Ascending aorta (tissue), 2 donors: ENCODE measurements around the gene CHD9. TPM values are rescaled to one million over a fixed set of nuclear protein-coding genes. Genes with fewer than 3 reads are reported as not detected.

Source experiments
- DNase-seq, 2 donors: peaks; one replicate each; pipeline ENCODE4 v3.0.0-alpha.2; 2019; ENCODE audit warnings: low spot score in 2 of 2
- H3K27ac ChIP-seq, 2 donors: fragments of 200-600 bp; sonication (generic); one replicate each; pipeline ENCODE4 v1.5.1; 2016 to 2017; ENCODE audit warnings: mild to moderate bottlenecking in 1 of 2
- H3K27me3 ChIP-seq: fragments of 200-600 bp; sonication (generic); one replicate; pipeline ENCODE4 v1.5.1; 2017
- H3K36me3 ChIP-seq, 2 donors: fragments of 200-600 bp; sonication (generic); one replicate each; pipeline ENCODE4 v1.5.1; 2016
- H3K4me1 ChIP-seq, 2 donors: fragments of 200-600 bp; sonication (generic); one replicate each; pipeline ENCODE4 v1.5.1; 2016 to 2017; ENCODE audit warnings: mild to moderate bottlenecking in 1 of 2
- H3K4me3 ChIP-seq, 2 donors: fragments of 200-600 bp; sonication (generic); one replicate each; pipeline ENCODE4 v1.5.1; 2016 to 2017; ENCODE audit warnings: mild to moderate bottlenecking in 1 of 2
- H3K9me3 ChIP-seq, 2 donors: fragments of 200-600 bp; sonication (generic); one replicate each; pipeline ENCODE4 v1.5.1; 2016
- CTCF ChIP-seq, 3 experiments: fragments of 200-600 bp in 2 of 3; fragments of 450-650 bp in 1 of 3; sonication (generic) in 2 of 3; IDR thresholded peaks; one replicate each; pipeline ENCODE4 v1.5.1; 2016 to 2019; ENCODE audit warnings: antibody characterized with exemption in 3 of 3, mild to moderate bottlenecking in 1 of 3, moderate library complexity in 1 of 3
- intact Hi-C: fragments of 100-400 bp; cut with DNase I; formaldehyde crosslinking; loops from one replicate; pipeline ENCODE4 v1.15.1; 2023
- total RNA-seq: library from RNA; depleted of rRNA; stranded (reverse); fragments of >200 nt; gene quantifications from one replicate; pipeline ENCODE4 v1.1.0, GENCODE V29; 2016

CHD9 gene
- total RNA-seq, 1 donor from 2014 or later, result 56.9 TPM

GRCh38 chr16:53078765-53079485 is 24.1 kb downstream of the CHD9 start:
- DNase-seq, result no peak
- intact Hi-C loops, result no loop called here
- no peaks in the 10 kb centered on the region for H3K9me3 ChIP-seq
- peaks cover 5 to 22% of the 10 kb centered on the region in 2 donors for H3K4me1 ChIP-seq
- H3K4me3 ChIP-seq, result no peak overlapping the region
- no peak for TF ChIP-seq CTCF (IDR thresholded peaks at IDR 0.05)
- H3K27ac ChIP-seq, result peak overlapping the region; percentile 80 to 89
- H3K27me3 ChIP-seq, result no peaks in the 10 kb centered on the region
- no peaks in the 10 kb centered on the region for H3K36me3 ChIP-seq

DNA sequence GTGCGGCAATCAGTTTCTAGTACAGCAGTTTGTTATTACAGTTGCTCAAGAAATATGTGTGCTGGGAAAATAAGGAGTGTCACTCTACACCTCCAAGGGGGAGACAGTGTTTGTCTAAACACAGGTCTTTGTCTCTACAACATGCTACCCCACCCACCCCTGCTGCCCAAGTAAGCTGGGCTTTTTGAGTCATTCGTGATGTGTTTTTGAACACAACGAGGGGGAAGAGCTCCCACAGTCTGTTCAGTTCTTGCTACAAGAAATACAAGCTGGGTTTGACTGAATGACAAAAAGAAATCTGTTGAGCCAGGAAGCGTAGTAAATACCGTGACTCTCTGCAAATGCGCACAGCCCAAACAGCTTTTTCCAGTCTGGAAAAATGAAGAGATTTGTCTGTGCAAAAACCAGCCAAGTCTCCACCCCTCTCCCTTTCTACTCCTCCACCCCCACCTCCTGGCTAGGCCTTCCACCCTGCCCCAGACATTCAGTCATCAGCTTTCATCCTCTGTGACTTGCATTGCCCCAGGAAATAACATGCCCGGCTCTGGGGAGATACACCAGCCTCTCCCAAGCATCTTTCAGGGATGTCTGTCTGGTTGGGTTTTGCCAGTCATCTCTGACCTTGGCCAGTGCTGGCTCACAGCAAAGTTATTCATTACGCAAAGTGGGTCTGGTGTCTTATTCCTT is 25.7 kb downstream of the CHD9 start:
- TF ChIP-seq CTCF (IDR thresholded peaks at IDR 0.05), result no peak
- peak overlapping the region; percentile 80 to 89 for H3K27ac ChIP-seq
- H3K27me3 ChIP-seq, result no peaks in the 10 kb centered on the region
- peak in 1 of 2 donors; percentile 82 for DNase-seq
- intact Hi-C loops, result loop anchor here (2.0 kb wide), 1 partner anchor 26 kb away; the partner anchor contains the start of gene CHD9
- H3K4me3 ChIP-seq, result peak overlapping the region; percentile 32 to 39
- H3K9me3 ChIP-seq, result no peaks in the 10 kb centered on the region
- H3K4me1 ChIP-seq, result peaks cover 5 to 37% of the 10 kb centered on the region in 2 donors
- no peaks in the 10 kb centered on the region for H3K36me3 ChIP-seq

GRCh38 chr16:53081032-53081424 is 26.2 kb downstream of the CHD9 start:
- no peak for DNase-seq
- Histone ChIP-seq H3K4me3 (peak overlapping the region in 1 of 2 donors; percentile 39), H3K4me1 (peaks cover 5 to 43% of the 10 kb centered on the region in 2 donors), H3K36me3 (no peaks in the 10 kb centered on the region), H3K27ac (peak overlapping the region; percentile 80 to 89), H3K27me3 (no peaks in the 10 kb centered on the region), H3K9me3 (no peaks in the 10 kb centered on the region)
- no peak for TF ChIP-seq CTCF (IDR thresholded peaks at IDR 0.05)
- intact Hi-C loops, result loop anchor here (2.0 kb wide), 1 partner anchor 26 kb away; the partner anchor contains the start of gene CHD9

DNA sequence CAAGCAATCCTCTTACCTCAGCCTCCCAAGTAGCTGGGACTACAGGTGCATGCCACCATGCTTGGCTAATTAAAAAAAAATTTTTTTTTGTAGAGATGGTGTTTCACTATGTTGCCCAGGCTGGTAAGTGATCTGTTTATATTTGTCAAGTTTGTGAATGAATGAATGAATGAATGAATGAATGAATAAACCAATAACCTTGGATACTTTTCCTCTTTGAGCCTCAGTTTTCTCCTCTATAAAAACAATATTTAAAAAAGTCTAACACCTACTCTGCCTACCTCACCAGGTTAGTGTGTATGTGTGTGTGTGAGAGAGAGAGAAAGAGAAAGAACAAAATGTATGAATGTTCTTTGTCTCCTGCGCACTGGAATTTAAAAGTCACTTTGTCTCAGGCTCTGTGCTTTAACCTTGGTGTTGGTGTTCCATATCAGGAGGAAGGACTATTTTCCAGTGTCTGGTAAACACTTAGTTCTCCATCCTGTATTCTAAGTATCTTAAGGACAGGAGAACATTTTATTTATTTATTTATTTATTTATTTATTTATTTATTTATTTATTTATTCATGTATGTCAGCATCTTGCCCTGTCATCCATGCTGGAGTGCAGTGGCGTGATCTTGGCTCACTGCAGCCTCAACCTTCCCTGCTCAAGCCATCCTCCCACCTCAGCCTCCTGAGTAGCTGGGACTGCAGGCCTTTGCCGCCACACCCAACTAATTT is 27.1 kb downstream of the CHD9 start:
- H3K9me3 ChIP-seq, result no peaks in the 10 kb centered on the region
- H3K36me3 ChIP-seq, result no peaks in the 10 kb centered on the region
- TF ChIP-seq CTCF (IDR thresholded peaks at IDR 0.05), result no peak
- DNase-seq, result no peak
- no peak overlapping the region for H3K4me3 ChIP-seq
- peaks cover 5 to 51% of the 10 kb centered on the region in 2 donors for H3K4me1 ChIP-seq
- peak overlapping the region; percentile 80 to 89 for H3K27ac ChIP-seq
- intact Hi-C loops, result loop anchor here (2.0 kb wide), 1 partner anchor 27 kb away; the partner anchor contains the start of gene CHD9
- H3K27me3 ChIP-seq, result no peaks in the 10 kb centered on the region

- Histone ChIP-seq H3K27me3 (no peaks in the 10 kb centered on the region), H3K27ac (no peak overlapping the region), H3K36me3 (no peaks in the 10 kb centered on the region), H3K4me3 (no peak overlapping the region), H3K4me1 (peaks cover 5 to 53% of the 10 kb centered on the region in 2 donors), H3K9me3 (no peaks in the 10 kb centered on the region)
- no peak for TF ChIP-seq CTCF (IDR thresholded peaks at IDR 0.05)
- intact Hi-C loops, result no loop called here
- no peak for DNase-seq
Measured at GRCh38 chr16:53082509-53082908, 27.7 kb downstream of the CHD9 start.
